Heart left ventricle (tissue), 13 donors: ENCODE data around the gene WWOX.

ENCODE experiments used
- POLR2A ChIP-seq, 2 donors: fragments of 450-650 bp; IDR thresholded peaks; one replicate each; pipeline ENCODE4 v1.6.1; 2017; ENCODE audit warnings: antibody characterized with exemption in 2 of 2, mild to moderate bottlenecking in 2 of 2, moderate library complexity in 2 of 2
- TF ChIP-seq, protein P1 (sequence below), 12 donors: fragments of 200-600 bp; sonication (generic) in 4 of 12; IDR thresholded peaks; one replicate each; pipeline versions ENCODE4 v1.5.0 to v1.8.0; 2018 to 2022; ENCODE audit warnings: antibody characterized with exemption in 12 of 12, mild to moderate bottlenecking in 5 of 12
- donor health status: ischemic (EF 13 %, LVEDD 7.1; RV severe dilation, severe dysfunction).
- donor health status: DM: no; HTN: yes; CAD: no.
- donor health status: DM: no; HTN: no; CAD: no.
- donor health status: ischemic (EF 25% LVEDD 6.9; RV normal size, moderate dysfunction).
- donor health status: ischemic (EF 25% LVEDD 5.7; RV mildly dilated, moderate dysfunction).
- donor health status: ischemic (EF 35%, LVEDD 5.7; RV mildly dilated, moderate dysfunction).
- donor health status: nonischemic (EF 11% LVEDD 7.7; RV severe dilation, severe dysfunction).
- donor health status: DM: yes; HTN: yes; CAD: no.
- donor health status: PGD.
- donor health status: ischemic (EF 29% LVEDD 5.4; RV normal size, mild dysfunction).
- donor health status: nonischemic (EF 23%, LVEDD 6.1; RV moderate dilation, normal function).

DNA sequence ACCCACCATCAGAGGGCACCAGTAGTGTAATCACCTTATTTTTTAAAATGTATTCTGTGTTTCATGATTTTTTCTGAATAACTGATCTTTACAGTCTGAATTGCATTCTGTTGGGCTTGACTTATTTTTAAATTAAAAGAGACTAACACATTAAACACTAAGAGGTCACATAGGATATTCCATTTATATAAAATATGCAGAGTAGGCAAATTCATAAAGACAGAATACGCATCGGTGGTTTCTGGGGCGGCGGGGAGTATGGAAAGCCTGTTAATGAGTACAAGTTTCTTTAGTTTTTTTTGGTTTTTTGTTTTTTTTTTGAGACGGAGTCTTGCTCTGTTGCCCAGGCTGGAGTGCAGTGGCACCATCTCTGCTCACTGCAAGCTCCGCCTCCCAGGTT lies 366.3 kb downstream of the WWOX start:
- TF ChIP-seq, protein P1, sequence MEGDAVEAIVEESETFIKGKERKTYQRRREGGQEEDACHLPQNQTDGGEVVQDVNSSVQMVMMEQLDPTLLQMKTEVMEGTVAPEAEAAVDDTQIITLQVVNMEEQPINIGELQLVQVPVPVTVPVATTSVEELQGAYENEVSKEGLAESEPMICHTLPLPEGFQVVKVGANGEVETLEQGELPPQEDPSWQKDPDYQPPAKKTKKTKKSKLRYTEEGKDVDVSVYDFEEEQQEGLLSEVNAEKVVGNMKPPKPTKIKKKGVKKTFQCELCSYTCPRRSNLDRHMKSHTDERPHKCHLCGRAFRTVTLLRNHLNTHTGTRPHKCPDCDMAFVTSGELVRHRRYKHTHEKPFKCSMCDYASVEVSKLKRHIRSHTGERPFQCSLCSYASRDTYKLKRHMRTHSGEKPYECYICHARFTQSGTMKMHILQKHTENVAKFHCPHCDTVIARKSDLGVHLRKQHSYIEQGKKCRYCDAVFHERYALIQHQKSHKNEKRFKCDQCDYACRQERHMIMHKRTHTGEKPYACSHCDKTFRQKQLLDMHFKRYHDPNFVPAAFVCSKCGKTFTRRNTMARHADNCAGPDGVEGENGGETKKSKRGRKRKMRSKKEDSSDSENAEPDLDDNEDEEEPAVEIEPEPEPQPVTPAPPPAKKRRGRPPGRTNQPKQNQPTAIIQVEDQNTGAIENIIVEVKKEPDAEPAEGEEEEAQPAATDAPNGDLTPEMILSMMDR (IDR thresholded peaks at IDR 0.05), result no peak
- TF ChIP-seq POLR2A (IDR thresholded peaks at IDR 0.05), result no peak
